ENCODE data around the gene RIPPLY3.
"Not testable (repeated sequence)": the region's sequence is repeated elsewhere in the genome, so short reads cannot be mapped to it uniquely, and the experiment has no call there.

Gene RIPPLY3

DNA sequence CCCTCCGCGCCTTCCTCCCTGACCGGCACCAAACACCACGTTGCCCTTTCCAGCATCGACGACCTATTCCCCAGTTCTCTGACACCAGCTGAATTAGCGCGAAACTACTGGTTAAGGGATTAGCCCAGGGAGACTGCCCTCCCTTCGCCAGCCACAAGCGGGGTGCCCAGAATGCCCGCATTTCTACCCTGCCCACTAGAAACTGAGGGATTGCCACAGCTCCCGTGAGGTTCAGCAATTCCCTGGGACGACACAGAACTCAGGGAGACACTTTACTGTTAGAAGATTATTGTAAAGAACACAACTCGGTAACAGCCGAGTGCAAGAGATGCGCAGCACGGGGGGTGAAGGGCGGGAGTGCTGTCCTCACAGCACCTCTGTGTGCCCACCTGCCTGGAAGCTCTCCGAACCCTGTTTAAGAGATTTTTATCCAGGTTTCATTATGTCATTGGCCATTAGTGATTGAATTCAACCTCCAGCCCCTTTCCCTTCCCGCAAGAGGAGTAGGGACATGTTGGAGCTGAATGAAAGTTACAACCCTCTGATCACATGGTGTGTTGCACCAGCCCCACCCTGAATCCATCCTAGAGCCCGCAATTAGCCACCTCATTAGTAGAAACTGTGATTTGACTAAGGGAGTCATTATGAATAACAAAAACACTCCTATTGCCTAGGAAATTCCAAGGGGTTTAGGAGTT is 15.8 kb upstream of the RIPPLY3 start:
- DNase-seq (ENCODE audit: low read depth), result no peak
- H3K4me3 ChIP-seq (ENCODE audit: low read length), result peak overlapping the region; percentile 58
- no peak for TF ChIP-seq CTCF (conservative IDR thresholded peaks at IDR 0.05; ENCODE audit: low read length)

GRCh38 chr21:36992671-36993070 is 13.8 kb upstream of the RIPPLY3 start:
- TF ChIP-seq CTCF (conservative IDR thresholded peaks at IDR 0.05; ENCODE audit: low read length), result no peak
- DNase-seq (ENCODE audit: low read depth), result no peak
- H3K4me3 ChIP-seq (ENCODE audit: low read length), result no peak overlapping the region

DNA sequence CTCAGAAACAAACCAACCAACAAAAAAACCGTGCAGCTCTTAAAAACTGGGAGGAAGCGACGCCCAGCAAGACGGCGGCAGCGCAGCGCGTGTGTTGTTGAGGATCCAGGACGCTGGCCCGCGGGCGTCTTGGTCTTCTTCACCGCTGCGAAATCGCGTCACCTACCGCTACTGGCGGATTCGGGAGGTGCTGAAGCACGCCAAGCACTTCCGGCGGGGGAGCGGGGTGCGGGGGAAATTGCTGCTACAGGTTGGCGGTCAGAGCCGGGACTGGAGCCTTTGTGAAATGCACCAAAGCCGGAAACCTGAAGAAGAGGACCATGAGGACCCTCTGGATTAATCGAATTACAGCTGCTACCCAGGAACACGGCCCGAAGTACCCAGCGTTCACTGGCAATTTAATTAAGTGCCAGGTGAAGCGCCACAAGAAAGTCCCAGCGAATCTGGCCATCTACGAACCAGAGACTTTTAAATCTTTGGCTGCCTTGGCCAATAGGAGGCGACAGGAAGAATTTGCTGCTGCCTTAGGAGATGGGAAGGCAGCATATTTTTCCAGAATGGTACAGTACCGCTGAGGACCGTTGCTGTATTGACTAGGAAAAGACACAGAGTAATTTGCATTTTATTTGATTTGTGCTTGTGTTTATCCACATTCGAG is 11.9 kb upstream of the RIPPLY3 start:
- H3K4me3 ChIP-seq (ENCODE audit: low read length), result no peak overlapping the region
- TF ChIP-seq CTCF (conservative IDR thresholded peaks at IDR 0.05; ENCODE audit: low read length), result no peak
- DNase-seq (ENCODE audit: low read depth), result no peak

- DNase-seq (ENCODE audit: low read depth); H3K4me3 ChIP-seq (ENCODE audit: low read length): not testable (repeated sequence)
Measured at GRCh38 chr21:36995285-36995684, 11.2 kb upstream of the RIPPLY3 start.

- H3K4me3 ChIP-seq (ENCODE audit: low read length), result no peak overlapping the region
- DNase-seq (ENCODE audit: low read depth), result no peak
- no peak for TF ChIP-seq CTCF (conservative IDR thresholded peaks at IDR 0.05; ENCODE audit: low read length)
Measured at GRCh38 chr21:36999131-36999898, 7.2 kb upstream of the RIPPLY3 start.

GRCh38 chr21:37000381-37000780 is 6.1 kb upstream of the RIPPLY3 start:
- no peak overlapping the region for H3K4me3 ChIP-seq (ENCODE audit: low read length)
- no peak for DNase-seq (ENCODE audit: low read depth)
- no peak for TF ChIP-seq CTCF (conservative IDR thresholded peaks at IDR 0.05; ENCODE audit: low read length)

DNA sequence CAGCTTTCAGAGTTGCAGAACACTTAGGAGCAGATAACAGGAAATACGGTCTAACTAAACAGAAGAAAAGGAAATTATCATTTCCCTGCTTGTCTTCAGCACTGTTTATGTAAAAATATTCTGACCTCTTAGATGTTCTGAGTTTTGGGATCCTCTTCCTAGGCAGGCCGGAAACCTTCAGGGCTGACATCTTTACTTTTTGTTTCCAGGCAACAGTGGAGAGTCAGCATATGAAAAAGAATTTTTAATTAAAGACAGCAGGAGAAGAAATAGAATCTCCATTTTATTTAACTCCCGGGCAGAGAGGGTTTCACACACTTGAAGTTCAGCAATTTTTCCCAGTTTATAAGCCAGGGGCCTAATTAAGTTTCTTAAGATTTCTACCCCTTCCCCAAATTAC is 5.1 kb upstream of the RIPPLY3 start:
- no peak for TF ChIP-seq CTCF (conservative IDR thresholded peaks at IDR 0.05; ENCODE audit: low read length)
- no peak overlapping the region for H3K4me3 ChIP-seq (ENCODE audit: low read length)
- peak; percentile 36 for DNase-seq (ENCODE audit: low read depth)

DNA sequence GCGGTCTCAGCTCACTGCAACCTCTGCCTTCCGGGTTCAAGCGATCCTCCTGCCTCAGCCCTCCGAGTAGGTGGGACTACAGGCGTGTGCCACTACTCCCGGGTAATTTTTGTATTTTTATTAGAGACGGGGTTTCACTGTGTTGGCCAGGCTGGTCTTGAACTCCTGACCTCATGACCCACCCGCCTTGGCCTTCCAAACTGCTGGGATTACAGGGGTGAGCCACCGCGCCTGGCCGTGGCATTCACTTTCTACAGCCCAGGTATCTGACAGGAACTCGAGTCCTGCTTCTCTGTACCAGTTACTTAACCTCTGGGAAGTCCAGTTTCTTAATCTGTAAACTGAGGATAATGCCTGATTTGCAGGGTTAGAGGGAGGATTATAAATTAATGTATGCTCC is 3.7 kb upstream of the RIPPLY3 start:
- DNase-seq (ENCODE audit: low read depth); H3K4me3 ChIP-seq (ENCODE audit: low read length): not testable (repeated sequence)

DNA sequence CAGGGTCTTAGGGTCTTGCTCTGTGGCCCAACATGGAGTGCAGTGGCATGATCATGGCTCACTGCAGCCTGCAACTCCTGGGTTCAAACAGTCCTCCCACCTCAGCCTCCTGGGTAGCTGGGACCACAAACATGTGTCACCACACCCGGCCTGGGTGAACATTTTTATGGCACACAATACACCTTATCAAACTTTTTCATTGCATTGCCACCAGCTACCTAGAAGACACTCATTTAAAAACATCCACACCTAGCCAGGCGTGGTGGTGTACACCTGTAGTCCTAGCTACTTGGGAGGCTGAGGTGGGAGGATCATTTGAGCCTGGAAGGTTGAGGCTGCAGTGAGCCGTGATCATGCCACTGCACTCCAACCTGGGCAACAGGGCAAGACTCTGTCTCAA is 2.6 kb upstream of the RIPPLY3 start:
- H3K4me3 ChIP-seq (ENCODE audit: low read length); DNase-seq (ENCODE audit: low read depth): not testable (repeated sequence)
